Adipose tissue (tissue), 3 donors: ENCODE data around the gene AGRP. TPM values are rescaled to one million over a fixed set of nuclear protein-coding genes. Genes with fewer than 3 reads are reported as not detected.

Source experiments
- H3K27ac ChIP-seq: one replicate; pipeline ENCODE4 v1.5.1; 2013; ENCODE audit warnings: low read depth, low read length
- WGBS, 3 donors: extraction: QIAGEN DNeasy Blood & Tissue Kit; methylation state at CpG; one replicate each; pipeline ENCODE4 v1.1.7; 2013; 5-methylcytosine and 5-hydroxymethylcytosine counted together
- polyA plus RNA-seq, 3 donors: library from polyadenylated mRNA; stranded (reverse); fragments of 200-250 nt; gene quantifications; one replicate each; pipeline ENCODE4 v1.2.3, GENCODE V29; 2013
- donor health status: healthy with polysubstance abuse.
- donor health status: Bipolar disorder and iron deficiency.
- donor health status: healthy.

Gene AGRP
- polyA plus RNA-seq, 3 donors: 0.09 TPM; not detected in 2

DNA sequence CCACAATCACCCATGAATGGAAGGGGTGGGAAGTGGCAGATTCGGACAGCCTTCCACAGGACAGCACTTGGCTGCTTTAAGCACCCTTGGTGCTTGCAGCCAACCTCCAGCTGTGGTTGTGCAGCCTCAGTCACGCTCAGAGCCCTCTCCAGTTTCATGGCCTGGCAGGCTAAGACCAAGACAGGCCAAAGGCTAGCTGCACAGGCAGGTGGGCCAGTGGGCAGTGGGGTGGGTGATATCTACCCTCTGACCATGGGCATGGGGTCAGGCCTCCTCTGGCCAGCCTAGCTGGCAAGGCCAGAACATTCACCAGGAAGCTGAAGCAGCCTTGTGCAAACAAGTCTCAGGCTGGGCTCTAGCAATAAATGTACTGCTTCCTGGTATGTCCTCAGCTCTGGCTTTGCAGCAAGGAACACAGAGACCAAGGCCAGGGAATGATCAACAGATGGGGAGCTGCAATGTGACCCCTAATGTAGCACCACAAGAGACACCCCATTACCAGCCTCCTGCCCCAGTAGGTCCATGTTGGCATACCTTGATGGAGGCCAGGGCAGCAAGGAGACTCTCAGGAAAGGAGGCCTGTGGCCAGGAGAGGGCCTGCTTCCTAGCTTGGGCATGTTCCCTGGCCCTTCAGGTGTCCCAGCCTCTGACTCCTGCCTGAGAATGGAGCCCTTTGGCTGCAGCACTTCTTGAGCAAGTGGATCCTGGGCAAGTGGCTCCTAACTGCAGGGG, 31.5 kb downstream of the AGRP start:
- no peak overlapping the region for H3K27ac ChIP-seq
- 48 to 64% (median 62%) methylated on average over 2 of the region's 2 CpGs for WGBS, 3 donors

DNA sequence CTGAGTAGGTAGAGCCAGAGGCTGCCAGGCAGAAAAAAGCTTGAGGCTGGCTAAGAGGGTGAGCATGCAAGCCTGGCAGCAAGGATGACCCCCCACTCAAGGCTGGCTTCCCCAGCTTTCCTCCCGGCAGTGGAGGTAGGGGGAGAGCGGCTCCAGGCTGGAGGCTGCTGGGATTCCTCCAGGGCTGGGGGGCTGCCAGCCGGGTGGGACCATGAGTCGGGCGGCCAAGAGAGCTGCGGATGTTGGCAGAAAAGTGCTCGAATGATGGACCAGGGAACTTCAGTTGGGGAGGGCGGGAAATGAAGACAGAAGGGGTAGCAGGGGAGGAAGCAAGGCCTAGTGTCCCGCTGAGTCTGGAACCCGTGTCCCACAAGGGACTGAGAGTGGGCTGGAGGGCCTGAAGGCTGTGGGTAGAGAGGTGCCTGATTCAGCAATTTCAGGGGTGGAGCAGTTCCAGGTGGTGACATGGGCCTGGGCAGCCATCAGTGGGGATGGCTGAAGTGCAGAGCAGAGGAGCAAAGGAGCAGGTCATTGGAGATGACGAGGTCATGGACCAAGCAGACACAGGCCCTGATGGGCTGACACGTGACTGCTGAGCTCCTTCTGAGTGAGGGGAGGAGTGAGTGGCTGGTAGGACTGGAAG, 32.2 kb downstream of the AGRP start:
- H3K27ac ChIP-seq: no peak overlapping the region
- 69 to 86% (median 71%) methylated on average over 11 to 12 of the region's 12 CpGs for WGBS, 3 donors

DNA sequence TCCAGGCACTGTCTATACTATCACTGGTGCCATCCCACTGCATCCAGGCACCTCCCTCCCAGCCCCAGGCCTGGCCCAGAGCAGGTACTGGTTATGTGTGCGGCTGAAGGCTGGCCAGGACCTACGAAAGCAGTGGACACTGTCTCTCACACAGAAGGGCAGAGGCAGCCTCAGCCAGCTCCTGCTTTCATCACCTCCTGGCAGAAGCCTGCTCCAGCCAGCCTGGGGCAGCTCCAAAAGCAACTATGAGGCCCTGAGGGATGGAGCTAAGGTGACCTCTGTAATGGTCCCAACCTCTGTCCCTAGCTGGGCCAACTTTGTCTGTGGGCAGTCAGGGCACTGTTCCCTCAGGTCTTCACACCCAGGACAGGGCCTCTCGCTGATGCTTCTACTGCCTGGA, 33.6 kb downstream of the AGRP start:
- WGBS, 3 donors: 73 to 81% (median 80%) methylated on average over 3 of the region's 3 CpGs
- no peak overlapping the region for H3K27ac ChIP-seq

DNA sequence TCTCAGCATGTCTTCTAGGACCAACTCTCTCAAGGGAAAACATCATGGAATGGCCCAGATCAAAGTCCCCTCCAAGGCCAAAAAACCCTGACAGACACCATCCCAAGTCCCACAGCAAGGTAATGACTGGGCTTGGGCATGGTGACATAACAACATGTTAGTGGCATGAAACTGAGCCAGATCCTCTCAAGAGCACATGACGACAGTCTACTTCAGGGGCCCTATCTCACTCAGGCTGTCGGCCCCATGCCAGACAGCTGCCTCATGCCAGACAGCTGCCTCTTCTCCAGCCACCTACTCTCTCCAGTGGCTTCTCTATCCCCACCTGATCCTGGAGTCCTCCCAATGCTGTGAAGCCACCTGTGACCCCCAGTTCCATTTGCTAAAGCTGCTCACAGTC, 34.0 kb downstream of the AGRP start:
- no peak overlapping the region for H3K27ac ChIP-seq
- WGBS, 3 donors: 46 to 68% (median 52%) methylated on average over 2 of the region's 2 CpGs

DNA sequence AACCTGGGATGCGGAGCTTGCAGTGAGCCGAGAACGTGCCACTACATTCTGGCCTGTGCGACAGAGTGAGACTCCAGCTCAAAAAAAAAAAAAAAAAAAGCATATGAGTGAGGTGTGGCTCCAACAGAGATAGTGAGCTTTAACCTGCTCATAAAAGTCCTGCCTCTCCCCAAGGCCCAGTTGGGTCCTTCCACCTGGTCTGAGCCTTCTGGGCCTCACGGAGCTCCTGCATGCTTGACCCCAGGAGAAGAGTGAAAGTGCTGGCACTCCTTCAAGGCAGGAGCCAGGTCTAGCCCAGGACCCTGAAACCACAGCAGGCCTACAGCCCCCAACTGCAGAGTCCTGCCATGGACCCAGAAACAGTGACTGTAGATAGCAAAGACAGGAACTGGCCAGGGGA, 34.8 kb downstream of the AGRP start:
- 94 to 98% (median 97%) methylated on average over 5 of the region's 5 CpGs for WGBS, 3 donors
- H3K27ac ChIP-seq: no peak overlapping the region

DNA sequence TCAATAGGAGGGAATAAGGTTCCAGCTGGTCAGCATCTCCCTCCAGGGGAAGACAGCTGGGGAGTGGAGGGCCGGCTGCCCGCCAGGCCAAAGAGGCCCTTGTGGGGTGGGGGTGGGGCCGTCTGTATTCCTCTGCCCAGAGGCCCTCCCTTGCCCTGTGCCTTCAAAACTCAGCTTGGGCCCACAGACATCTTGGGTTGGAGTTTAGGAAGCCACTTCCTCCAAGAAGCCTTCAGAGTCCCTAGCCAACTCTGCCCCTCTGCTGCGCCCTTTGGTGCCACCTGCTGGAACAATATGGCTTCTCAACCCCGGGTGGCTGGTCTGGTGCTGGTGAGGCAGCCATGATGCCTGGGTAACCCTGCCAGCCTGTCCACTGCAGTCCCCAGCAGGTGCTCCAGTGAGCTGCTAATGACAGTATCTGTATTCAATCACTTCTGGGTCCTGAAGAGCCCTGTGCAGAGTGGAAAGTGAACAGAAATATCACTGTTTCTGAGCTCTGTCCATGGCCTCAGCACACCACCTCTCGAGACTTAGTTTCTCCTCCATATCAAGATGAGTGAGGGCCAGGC, 35.8 kb downstream of the AGRP start:
- no peak overlapping the region for H3K27ac ChIP-seq
- 62 to 77% (median 63%) methylated on average over 6 of the region's 6 CpGs for WGBS, 3 donors

DNA sequence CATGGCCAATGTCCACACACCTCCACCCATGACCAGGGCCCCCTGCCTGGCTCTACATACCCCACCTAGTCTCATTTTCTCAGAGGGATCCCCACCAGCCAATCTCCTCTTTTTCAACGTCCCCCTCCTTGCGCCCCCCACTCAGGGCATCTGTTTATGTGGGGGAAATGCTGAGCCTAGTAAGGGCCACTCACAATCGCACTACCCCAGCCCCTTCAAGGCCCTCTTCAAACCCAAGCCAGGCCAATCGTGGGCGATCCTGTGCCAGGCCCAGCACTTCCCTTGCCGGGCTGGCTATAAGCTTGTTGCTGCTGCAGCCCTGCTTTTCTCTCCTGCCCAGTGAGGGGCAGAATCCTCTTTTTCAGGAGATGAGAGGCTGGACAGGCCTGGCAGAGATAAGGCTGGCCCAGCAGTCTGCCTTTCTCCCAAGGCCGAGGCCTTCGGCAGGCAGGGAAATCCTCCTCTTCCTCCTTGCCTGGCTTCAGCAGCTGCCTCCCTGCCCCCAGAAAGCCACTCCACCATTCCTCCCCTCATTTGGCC, 36.3 kb downstream of the AGRP start:
- WGBS, 3 donors: 64 to 67% (median 64%) methylated on average over 8 of the region's 8 CpGs
- H3K27ac ChIP-seq: no peak overlapping the region

DNA sequence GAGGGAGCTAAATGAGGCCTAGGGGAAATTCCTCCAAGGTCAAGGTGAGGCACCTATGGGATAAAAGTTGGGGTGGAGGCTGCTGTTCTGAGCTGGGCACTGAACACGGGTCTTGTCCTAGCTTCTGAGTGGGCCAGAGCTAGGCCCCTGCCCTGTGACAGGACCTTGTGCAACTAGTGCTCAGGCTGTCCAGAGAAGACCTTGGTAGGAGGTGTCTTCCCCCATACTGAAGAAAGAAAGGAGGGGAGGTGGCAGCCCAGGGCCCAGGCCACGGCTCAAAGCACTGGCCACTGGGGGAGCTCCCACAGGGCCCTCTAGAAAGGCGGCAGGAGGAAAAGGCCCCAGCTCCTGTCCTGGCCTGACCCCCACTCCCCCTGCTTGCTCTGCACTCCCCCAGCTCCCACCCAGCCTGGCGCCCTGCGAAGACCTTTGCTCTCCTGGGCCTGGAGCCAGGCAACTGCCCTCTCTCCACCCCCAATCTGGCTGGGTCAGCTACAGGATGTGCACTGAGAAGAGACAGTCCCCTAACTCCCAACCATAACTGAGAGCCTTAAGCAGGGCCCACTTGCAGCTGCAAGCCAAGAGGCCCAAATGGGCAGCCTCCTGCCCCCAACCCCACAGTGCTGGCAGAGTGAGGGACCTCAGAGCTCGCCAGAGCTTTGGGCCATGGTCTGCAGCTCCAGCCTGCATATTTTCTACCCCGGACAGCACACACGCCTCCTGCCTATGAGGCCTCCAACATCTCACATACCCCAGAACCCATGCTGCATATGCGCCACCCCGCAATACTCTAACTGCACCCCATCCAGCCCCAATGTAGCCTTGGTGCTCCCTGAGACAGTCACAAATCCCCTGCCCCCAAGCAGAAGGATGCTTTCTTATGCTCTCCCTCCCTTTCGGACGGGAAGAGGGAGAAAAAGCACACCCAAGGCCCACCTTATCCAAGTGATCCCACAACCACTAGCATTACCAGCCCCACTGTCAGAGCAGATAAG, 37.1 kb downstream of the AGRP start:
- H3K27ac ChIP-seq: no peak overlapping the region
- WGBS, 3 donors: 59 to 72% (median 70%) methylated on average over 10 to 12 of the region's 12 CpGs

DNA sequence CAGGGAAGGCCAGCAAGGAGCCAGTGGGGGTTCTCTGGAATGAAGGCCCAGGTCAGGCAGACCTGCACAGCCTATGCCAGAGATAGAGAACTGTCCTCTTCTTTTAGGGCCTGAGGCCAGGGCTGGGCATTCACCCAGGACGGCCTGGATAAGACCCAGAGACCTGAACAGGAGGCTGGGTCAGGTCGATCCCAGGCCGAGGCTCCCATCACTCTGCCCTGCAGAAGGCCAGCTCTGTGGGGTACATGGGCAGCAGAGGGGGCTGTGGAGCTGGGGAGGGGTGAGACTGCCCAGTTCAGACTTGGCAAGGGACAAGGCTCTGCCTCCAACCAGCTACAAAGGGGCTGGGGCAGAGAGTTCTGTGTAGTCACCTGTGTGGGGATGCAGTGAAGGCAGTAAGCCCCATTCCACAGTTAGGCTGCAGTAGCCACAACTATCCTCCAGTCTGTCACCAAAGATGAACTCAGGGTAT, 37.9 kb downstream of the AGRP start:
- WGBS, 3 donors: 14 to 75% (median 70%) methylated on average over 3 of the region's 3 CpGs
- H3K27ac ChIP-seq: no peak overlapping the region

DNA sequence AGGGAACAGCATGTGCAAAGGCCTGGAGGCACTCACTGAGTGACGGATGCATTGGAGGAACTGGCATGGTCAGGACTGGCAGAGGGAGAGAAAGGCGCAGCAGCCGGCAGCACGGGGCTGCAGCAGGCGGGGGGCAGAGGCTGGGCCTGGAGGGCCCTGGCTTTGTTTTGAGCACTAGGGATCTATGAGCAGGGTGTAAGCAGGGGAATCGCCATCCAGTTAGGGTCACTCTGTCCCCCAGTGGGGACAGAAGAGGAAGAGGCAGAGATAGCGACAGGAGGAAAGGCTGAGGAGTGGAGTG, 38.3 kb downstream of the AGRP start:
- 89 to 92% (median 90%) methylated on average over 7 of the region's 7 CpGs for WGBS, 3 donors
- H3K27ac ChIP-seq: no peak overlapping the region

DNA sequence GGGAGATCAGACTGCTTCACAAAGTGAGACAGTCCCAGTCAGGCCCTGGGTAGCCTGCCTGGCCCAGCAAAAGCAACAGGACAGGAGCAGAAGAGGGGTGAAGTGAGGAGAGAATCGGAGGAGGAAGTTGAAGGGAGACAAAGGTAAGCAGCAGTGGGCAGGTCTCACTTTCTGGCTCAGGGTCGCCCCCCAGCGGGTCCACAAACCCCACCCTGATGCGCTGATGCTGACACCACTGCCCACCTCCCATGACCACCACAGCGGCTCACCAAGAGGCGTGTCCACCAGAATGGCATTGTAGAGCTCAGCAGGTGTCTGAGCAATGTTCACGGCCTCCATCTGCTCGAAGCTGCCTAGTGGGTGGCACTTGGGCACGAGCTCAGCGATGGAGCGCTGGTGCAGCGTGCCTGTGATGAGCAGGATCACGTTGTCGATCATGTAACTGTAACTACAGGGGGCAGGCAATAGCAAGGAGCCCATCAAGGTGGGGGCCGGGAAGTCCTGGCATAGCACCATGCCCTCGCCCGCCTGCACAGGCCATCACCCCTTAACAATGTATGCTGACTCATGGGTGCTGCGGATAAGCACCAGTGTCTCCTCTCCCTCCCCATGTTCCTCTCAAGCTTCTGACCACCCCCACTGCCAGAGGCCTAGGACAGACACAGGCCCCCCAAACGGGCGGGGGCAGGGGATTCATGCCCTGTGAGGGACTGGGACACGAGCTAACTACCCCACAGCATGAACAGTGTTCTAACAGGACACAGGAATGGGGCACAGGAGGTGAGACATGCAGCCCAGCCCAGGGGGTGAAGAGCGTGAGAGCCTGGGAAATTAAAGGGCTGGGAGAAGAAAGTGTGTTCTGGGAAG, 38.9 kb downstream of the AGRP start:
- WGBS, 3 donors: 85 to 88% (median 87%) methylated on average over 22 of the region's 22 CpGs
- no peak overlapping the region for H3K27ac ChIP-seq

DNA sequence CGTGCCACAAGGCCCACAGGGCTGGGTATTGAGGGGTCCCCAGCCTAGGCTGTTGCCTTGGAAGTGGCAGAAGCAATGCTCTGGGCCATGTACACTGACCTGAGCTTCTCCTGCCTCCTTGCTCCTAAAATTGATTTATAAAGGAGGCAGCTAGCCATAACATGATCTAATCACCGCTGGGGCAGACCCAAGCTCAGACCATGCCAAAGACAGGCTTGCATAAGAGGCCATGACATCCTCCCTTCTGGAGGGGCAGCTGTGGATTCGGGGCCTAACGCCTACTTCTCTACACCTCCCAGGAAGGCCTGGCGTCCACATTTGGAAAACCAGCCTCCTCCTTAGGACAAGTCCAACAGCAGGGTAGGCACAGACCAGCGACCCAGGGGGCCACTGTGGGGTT, 40.1 kb downstream of the AGRP start:
- 59 to 73% (median 61%) methylated on average over 6 of the region's 6 CpGs for WGBS, 3 donors
- no peak overlapping the region for H3K27ac ChIP-seq

DNA sequence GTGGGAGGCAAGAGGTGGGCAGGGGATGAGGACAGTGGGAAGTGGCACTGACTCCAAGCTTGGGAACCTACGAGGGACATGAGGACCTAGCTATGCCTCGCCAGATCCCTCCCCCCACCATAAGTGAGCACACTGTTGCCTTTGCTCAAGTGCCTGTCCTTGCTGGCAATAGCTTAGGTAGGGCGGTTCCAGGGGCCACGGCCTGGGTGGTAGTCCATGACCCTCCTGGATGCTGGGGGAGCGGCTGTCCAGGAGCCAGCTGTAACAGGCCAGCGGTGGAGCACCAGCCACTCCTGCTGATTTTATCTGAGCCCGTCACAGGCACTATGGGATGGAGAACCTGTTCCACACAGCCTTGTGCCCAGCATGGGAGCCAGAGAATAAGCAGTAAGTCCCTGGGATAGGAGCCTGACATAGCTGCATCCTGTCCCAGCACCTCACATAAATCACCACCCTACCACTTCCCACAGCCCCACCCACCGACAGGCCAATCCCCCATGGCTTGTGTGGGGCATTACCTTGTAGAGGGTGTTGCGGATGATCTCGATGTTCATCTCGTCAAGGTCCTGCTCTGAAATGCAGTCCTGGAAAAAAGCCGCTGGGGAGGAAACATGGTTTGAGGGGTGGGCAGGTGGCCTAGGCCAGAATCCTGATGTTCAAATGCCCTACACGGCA, 40.6 kb downstream of the AGRP start:
- H3K27ac ChIP-seq: no peak overlapping the region
- WGBS, 3 donors: 74 to 90% (median 80%) methylated on average over 13 of the region's 13 CpGs

DNA sequence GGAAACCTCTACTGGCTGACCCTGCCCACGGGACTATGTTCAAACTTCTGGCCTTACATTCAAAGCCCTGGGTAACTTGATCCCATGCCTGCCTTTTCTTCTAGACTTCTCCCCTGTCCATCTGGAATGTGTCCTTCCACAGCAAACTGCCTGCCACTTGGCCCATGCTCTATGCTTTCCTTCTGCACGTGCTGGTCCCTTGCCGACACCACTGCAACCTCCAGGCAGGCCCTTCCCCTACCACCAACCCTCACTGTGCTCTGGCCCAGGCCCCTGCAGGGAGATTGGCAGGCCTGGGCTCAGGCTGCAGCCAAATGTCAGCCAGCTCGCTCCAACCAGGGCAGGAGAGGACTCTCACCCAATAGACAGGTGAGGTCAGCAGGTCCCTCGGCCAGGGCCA, 41.4 kb downstream of the AGRP start:
- WGBS, 3 donors: 55 to 82% (median 55%) methylated on average over 5 of the region's 5 CpGs
- no peak overlapping the region for H3K27ac ChIP-seq

DNA sequence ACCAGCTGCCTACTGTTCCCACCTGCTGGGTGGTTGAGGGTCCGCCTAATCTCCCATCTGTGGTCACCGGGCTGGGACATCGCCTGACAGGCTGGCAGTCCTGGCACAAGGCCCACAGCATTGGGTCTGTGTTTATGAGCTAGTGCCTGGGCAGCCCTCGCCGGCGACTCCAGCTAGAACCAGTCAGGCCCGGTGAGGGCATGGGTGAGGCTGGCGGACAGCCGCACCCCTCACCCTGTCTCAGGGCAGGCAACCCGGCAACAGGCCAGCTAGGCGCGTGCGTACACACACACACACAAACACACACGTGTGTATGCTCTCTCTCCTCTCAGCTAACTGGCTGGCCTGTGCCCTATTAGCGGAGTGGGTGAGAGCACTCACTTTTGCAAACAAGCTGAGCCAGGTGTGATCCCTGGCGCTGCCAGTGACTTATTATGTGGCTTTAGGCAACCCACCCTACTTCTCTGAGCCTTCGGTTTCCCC, 42.0 kb downstream of the AGRP start:
- H3K27ac ChIP-seq: no peak overlapping the region
- 51 to 87% (median 86%) methylated on average over 17 of the region's 17 CpGs for WGBS, 3 donors

DNA sequence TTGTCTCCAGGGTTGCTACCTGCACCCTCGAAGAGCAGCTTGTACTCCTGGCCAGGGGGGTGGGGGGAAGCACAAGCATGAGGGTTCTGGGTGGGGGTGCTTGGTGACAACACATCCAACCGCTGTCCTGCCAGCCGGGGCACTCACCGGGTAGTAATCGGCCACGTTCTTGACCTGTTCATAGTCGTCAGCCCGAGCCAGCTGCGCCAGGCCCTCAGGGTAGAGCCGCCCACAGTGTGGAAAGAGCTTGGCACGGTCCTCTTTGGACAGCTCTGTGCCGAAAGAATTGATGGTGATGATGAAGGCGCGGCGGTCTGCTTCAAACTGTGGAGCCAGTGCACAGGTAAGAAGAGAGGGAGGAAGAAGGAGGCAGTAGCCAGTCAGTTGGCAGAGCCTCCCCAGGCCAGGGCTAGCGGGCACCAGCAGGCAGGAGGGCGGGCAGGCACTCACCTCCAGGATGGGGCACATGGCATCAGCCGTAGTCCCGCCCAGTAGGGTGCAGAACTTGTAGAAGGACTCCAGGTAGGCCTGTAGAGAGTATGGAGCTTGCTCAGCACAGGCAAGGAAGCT, 44.4 kb downstream of the AGRP start:
- WGBS, 3 donors: 94 to 96% (median 96%) methylated on average over 19 of the region's 19 CpGs
- no peak overlapping the region for H3K27ac ChIP-seq
